ENCODE measurements around the gene PACC1.
"Not testable (repeated sequence)": the region's sequence is repeated elsewhere in the genome, so short reads cannot be mapped to it uniquely, and the experiment has no call there.

PACC1 gene

DNA sequence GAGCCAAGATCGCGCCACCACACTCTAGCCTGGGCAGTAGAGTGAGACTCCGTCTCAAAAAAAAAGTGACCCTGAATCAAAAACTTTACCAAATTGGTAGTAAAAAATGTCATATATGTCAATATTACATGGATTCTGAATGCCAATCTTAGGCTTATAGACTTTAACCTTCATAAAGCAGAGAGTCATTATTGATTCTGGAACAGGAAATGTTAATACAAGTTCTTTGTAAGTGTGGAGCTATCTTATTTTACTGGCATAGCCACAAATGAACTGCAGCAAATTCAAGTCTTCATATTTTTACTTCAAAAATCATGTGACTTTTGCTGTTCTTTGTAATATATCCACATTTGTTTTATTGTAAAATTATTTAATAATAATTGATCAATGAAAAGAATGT, 88.1 kb downstream of the PACC1 start:
- DNase-seq: no peak

DNA sequence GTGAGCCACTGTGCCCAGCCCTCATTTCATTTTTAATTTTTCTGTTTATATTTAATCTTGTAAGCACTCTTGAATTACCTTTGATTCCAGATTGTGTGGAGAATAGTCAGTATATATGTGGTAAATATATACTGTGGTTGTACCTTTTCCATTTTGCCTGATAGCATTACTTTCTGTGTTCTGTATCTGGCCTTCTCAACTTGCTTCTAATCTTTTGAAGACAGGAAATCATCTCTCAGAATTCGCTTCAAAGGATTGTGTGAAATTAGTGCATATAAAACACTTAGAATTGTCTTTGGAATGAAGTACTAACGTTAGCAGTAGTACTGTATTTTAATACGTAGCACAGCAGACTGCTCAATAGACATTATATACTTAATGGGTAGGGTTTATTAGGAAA, 91.6 kb downstream of the PACC1 start:
- no peak for DNase-seq

DNA sequence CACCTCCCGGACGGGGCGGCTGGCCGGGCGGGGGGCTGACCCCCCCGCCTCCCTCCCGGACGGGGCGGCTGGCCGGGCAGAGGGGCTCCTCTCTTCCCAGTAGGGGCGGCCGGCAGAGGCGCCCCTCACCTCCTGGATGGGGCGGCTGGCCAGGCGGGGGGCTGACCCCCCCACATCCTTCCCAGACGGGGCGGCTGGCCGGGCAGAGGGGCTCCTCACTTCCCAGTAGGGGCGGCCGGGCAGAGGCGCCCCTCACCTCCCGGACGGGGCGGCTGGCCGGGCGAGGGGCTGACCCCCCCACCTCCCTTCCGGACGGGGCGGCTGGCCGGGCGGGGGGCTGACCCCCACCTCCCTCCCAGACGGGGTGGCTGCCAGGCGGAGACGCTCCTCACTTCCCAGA, 93.7 kb downstream of the PACC1 start:
- DNase-seq: not testable (repeated sequence)

DNA sequence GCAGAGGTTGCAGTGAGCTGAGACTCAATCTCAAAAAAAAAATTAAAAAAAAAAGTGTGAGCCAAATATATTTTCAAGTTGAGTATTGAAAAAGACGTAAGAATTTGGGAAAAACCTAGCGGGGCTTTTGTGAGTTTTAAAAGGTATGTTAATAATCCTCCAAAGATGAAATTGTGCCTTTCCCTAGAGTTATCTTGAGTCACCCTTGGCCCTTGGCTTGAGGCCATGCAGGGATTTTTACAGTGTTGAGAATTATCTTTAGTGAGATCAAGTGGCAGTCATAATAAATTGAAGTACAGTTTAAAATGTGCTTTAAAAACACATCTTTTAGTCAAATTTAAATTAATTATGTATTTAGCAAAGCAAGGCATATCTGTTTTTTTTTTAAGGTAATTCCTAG, 96.8 kb downstream of the PACC1 start:
- DNase-seq: no peak

DNA sequence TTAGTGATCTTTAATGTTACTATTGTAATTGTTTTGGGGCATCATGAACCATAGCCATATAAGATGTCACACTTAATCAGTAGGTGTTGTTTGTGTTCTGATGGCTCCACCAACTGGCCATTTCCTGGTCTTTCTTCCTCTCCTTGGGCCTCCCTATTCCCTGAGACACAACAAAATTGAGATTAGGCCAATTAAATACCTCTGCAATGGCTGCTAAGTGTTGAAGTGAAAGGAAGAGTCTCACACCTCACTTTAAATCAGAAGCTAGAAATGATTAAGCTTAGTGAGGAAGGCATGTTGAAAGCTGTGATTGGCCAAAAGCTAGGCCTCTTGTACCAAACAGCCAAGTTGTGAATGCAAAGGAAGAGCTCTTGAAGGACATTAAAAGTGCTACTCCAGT, 98.8 kb downstream of the PACC1 start:
- no peak for DNase-seq

DNA sequence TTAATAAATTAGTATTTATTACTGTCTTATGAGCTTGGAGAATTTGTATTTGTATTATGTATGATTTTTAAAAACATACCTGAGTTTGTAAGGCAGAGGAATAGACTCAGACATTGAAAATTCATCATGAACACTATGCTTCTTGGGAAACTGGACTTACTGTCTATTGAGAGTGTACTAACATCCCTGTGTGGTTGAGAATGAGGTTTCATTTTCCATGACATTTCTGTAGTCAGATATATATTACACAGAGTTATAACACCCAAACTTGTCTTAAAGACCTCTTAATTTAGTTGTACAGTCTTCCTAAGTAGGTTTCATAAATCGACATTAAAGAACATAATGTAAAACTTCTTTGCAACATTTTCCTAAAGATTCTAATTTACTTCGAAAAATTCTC, 99.5 kb downstream of the PACC1 start:
- no peak for DNase-seq

All from NCI-H187 (cell line).